GM06990 (cell line): ENCODE results near the gene CNTROB.

Experiments
- DNase-seq: peaks from one replicate; pipeline ENCODE4 v3.0.0-alpha.2; 2011; ENCODE audit not compliant: insufficient read length; ENCODE audit errors: extremely low read depth
- H3K27me3 ChIP-seq: replicated peaks from 2 replicates; pipeline ENCODE4 v1.6.0; 2011; ENCODE audit warnings: low read length; ENCODE audit not compliant: control insufficient read depth, insufficient read depth
- H3K36me3 ChIP-seq: 2 replicates; pipeline ENCODE4 v1.5.1; 2011; ENCODE audit warnings: low read length; ENCODE audit not compliant: control insufficient read depth, insufficient read depth
- H3K4me3 ChIP-seq: replicated peaks from 2 replicates; pipeline ENCODE4 v1.5.1; 2011; ENCODE audit warnings: low read depth, mild to moderate bottlenecking, control low read depth, low read length
- CTCF ChIP-seq: IDR thresholded peaks from 2 replicates; pipeline ENCODE4 v1.5.1; 2011; ENCODE audit warnings: low read length, control low read depth, mild to moderate bottlenecking, inconsistent platforms; ENCODE audit not compliant: insufficient read depth, poor library complexity, severe bottlenecking

The CNTROB gene

GRCh38 chr17:7903154-7904103, 28.6 kb upstream of the CNTROB start:
- H3K4me3 ChIP-seq, result no peak overlapping the region
- TF ChIP-seq CTCF, result no peak
- H3K27me3 ChIP-seq, result no peaks in the 10 kb centered on the region
- no peak for DNase-seq
- peaks cover 56% of the 10 kb centered on the region for H3K36me3 ChIP-seq

DNA sequence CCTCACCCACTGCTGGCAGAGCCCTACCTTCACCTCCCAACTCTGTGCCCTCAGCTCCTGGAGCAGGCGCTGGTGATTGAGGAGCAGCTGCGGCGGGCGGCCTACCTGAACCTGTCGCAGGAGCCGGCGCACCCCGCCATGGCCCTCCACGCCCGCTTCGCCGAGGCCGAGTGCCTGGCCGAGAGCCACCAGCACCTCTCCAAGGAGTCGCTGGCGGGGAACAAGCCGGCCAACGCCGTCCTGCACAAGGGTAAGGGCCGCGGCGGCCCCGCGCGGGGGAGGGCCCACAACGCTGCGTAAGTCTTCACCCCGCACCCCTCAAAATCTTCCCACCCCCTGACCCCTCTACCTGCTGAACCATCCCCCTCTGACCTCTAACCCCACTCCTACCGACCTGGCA, 22.9 kb upstream of the CNTROB start:
- H3K4me3 ChIP-seq, result no peak overlapping the region
- no peaks in the 10 kb centered on the region for H3K27me3 ChIP-seq
- peaks cover 51% of the 10 kb centered on the region for H3K36me3 ChIP-seq
- no peak for DNase-seq
- no peak for TF ChIP-seq CTCF

DNA sequence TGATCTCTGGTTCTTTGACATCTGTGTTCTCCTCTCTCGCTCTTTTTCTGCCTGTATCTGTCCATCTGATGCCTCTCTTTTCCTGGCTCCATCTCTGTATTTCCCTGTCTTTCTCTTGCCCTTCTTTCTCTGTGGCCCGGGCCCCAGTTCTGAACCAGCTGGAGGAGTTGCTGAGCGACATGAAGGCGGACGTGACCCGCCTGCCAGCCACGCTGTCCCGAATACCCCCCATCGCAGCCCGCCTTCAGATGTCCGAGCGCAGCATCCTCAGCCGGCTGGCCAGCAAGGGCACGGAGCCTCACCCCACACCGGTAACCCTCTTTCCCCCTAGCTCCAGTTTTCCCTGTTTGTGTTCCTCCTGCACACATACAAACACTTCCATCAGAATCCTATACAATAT, 21.7 kb upstream of the CNTROB start:
- no peak overlapping the region for H3K4me3 ChIP-seq
- no peaks in the 10 kb centered on the region for H3K27me3 ChIP-seq
- DNase-seq, result no peak
- peaks cover 44% of the 10 kb centered on the region for H3K36me3 ChIP-seq
- no peak for TF ChIP-seq CTCF

- H3K36me3 ChIP-seq, result peaks cover 40% of the 10 kb centered on the region
- no peak for TF ChIP-seq CTCF
- DNase-seq, result no peak
- H3K27me3 ChIP-seq, result no peaks in the 10 kb centered on the region
- no peak overlapping the region for H3K4me3 ChIP-seq
Observed at GRCh38 chr17:7910711-7911110, 21.3 kb upstream of the CNTROB start.

GRCh38 chr17:7911116-7911515, 20.9 kb upstream of the CNTROB start:
- H3K36me3 ChIP-seq, result peaks cover 37% of the 10 kb centered on the region
- H3K27me3 ChIP-seq, result no peaks in the 10 kb centered on the region
- no peak for DNase-seq
- no peak for TF ChIP-seq CTCF
- H3K4me3 ChIP-seq, result no peak overlapping the region
